NCI-H774 (cell line): ENCODE results near the gene SLAMF8.

Experiments used
- DNase-seq: peaks from one replicate; lab custom pipeline; 2025; lab: John Stamatoyannopoulos, UW

SLAMF8 gene

GRCh38 chr1:159847231-159847630 is 20.6 kb downstream of the SLAMF8 start:
- no peak for DNase-seq

GRCh38 chr1:159848326-159848725 is 21.7 kb downstream of the SLAMF8 start:
- no peak for DNase-seq

- no peak for DNase-seq
Observed at GRCh38 chr1:159849626-159850366, 23.1 kb downstream of the SLAMF8 start.

- no peak for DNase-seq
Observed at GRCh38 chr1:159851407-159851806, 24.7 kb downstream of the SLAMF8 start.

GRCh38 chr1:159853417-159854115 is 26.9 kb downstream of the SLAMF8 start:
- no peak for DNase-seq

- DNase-seq: peak; percentile 52
Observed at GRCh38 chr1:159854116-159854692, 27.5 kb downstream of the SLAMF8 start.

GRCh38 chr1:159854693-159855192 is 28.1 kb downstream of the SLAMF8 start:
- DNase-seq: peak; percentile 82

- no peak for DNase-seq
Observed at GRCh38 chr1:159855709-159856108, 29.0 kb downstream of the SLAMF8 start.

- no peak for DNase-seq
Observed at GRCh38 chr1:159856576-159856975, 29.9 kb downstream of the SLAMF8 start.

- DNase-seq: no peak
Observed at GRCh38 chr1:159857889-159858288, 31.2 kb downstream of the SLAMF8 start.

GRCh38 chr1:159859767-159860322 is 33.2 kb downstream of the SLAMF8 start:
- DNase-seq: peak; percentile 4

- no peak for DNase-seq
Observed at GRCh38 chr1:159860456-159860855, 33.8 kb downstream of the SLAMF8 start.

GRCh38 chr1:159861218-159861617 is 34.5 kb downstream of the SLAMF8 start:
- no peak for DNase-seq

- no peak for DNase-seq
Observed at GRCh38 chr1:159862031-159862430, 35.4 kb downstream of the SLAMF8 start.

GRCh38 chr1:159862557-159862956 is 35.9 kb downstream of the SLAMF8 start, which contains the start of gene VSIG8:
TSS of gene VSIG8 (minus strand) at chr1:159862657. CDS start at chr1:159862521, 136 bp downstream.
- DNase-seq: no peak

- DNase-seq: no peak
Observed at GRCh38 chr1:159864262-159864661, 37.6 kb downstream of the SLAMF8 start.

GRCh38 chr1:159866066-159866465 is 39.4 kb downstream of the SLAMF8 start:
- no peak for DNase-seq

- no peak for DNase-seq
Observed at GRCh38 chr1:159866905-159867663, 40.4 kb downstream of the SLAMF8 start.

GRCh38 chr1:159867664-159868026 is 41.0 kb downstream of the SLAMF8 start:
- peak; percentile 92 for DNase-seq

- DNase-seq: no peak
Observed at GRCh38 chr1:159868766-159869165, 42.1 kb downstream of the SLAMF8 start.

- no peak for DNase-seq
Observed at GRCh38 chr1:159869173-159869572, 42.5 kb downstream of the SLAMF8 start.

- DNase-seq: no peak
Observed at GRCh38 chr1:159869607-159870006, 42.9 kb downstream of the SLAMF8 start.
